A673 (cell line): ENCODE data around the gene SPO11. TPM values are rescaled to one million over a fixed set of nuclear protein-coding genes. Genes with fewer than 3 reads are reported as not detected.

ENCODE experiments used
- BruUV-seq: library from RNA; stranded (reverse); fragments of 400-500 nt; replicated peaks from 2 replicates; lab custom pipeline; 2021; lab: Mats Ljungman, UMichigan
- CTCF ChIA-PET: fragments of 300-600 bp; sonication (Branson Sonifier 250); formaldehyde crosslinking; loops from one replicate; lab custom pipeline; 2022; ENCODE audit warnings: antibody characterized with exemption; lab: Charles Lee
- POLR2A ChIA-PET: fragments of 300-600 bp; sonication (Branson Sonifier 250); formaldehyde crosslinking; loops from one replicate; lab custom pipeline; 2022; ENCODE audit warnings: antibody characterized with exemption; ENCODE audit not compliant: low non-redundant PET; lab: Charles Lee
- DNase-seq: peaks from one replicate; pipeline ENCODE4 v3.0.0-alpha.2; 2015; ENCODE audit warnings: low spot score
- H3K27ac ChIP-seq: fragments of 200-600 bp; sonication (generic); 2 replicates; pipeline ENCODE4 v1.5.1; 2016; ENCODE audit warnings: mixed run types, low read depth, mild to moderate bottlenecking, mixed read lengths, antibody characterized with exemption, low read length; ENCODE audit not compliant: poor library complexity, severe bottlenecking
- H3K27me3 ChIP-seq: fragments of 200-600 bp; sonication (generic); replicated peaks from 2 replicates; pipeline ENCODE4 v1.6.1; 2017; ENCODE audit warnings: mixed run types, low read depth, mild to moderate bottlenecking, mixed read lengths, antibody characterized with exemption, low read length; ENCODE audit not compliant: insufficient read depth, poor library complexity
- H3K36me3 ChIP-seq: fragments of 200-600 bp; sonication (generic); 2 replicates; pipeline ENCODE4 v1.6.1; 2016; ENCODE audit warnings: mixed run types, mild to moderate bottlenecking, mixed read lengths, antibody characterized with exemption, low read length; ENCODE audit not compliant: insufficient read depth, poor library complexity, severe bottlenecking
- H3K4me1 ChIP-seq: fragments of 200-600 bp; sonication (generic); 2 replicates; pipeline ENCODE4 v1.6.1; 2017; ENCODE audit warnings: mixed run types, mild to moderate bottlenecking, mixed read lengths, antibody characterized with exemption, low read length; ENCODE audit not compliant: insufficient read depth, poor library complexity, severe bottlenecking
- H3K4me3 ChIP-seq: fragments of 200-600 bp; sonication (generic); 2 replicates; pipeline ENCODE4 v1.5.1; 2016; ENCODE audit warnings: low read depth, mixed run types, mild to moderate bottlenecking, mixed read lengths, low read length; ENCODE audit not compliant: poor library complexity, severe bottlenecking
- H3K9me3 ChIP-seq: fragments of 200-600 bp; sonication (generic); 2 replicates; pipeline ENCODE4 v1.6.1; 2016; ENCODE audit warnings: mixed run types, low read depth, mild to moderate bottlenecking, mixed read lengths, antibody characterized with exemption, low read length; ENCODE audit not compliant: poor library complexity, severe bottlenecking
- CTCF ChIP-seq: fragments of 300-800, 200-600 bp; sonication (generic); conservative IDR thresholded peaks from 2 replicates; pipeline ENCODE4 v1.5.1; 2017; ENCODE audit warnings: low read depth, mild to moderate bottlenecking, antibody characterized with exemption, low read length, moderate library complexity, mixed read lengths
- EZH2 ChIP-seq: fragments of 200-600 bp; sonication (generic); IDR thresholded peaks from 2 replicates; pipeline ENCODE4 v1.6.1; 2017; ENCODE audit warnings: borderline replicate concordance, low read depth, mild to moderate bottlenecking, mixed read lengths, antibody characterized with exemption, low read length; ENCODE audit not compliant: poor library complexity, severe bottlenecking
- intact Hi-C: fragments of 100-400 bp; cut with micrococcal nuclease; formaldehyde crosslinking; loops from one replicate; pipeline ENCODE4 v1.10.0; 2022; ENCODE audit not compliant: unreplicated experiment
- total RNA-seq: library from RNA; stranded (reverse); gene quantifications from 2 replicates; pipeline ENCODE4 v1.2.3, GENCODE V29; 2021

The SPO11 gene
- total RNA-seq, 1 experiment from 2014 or later, result not detected

- Histone ChIP-seq H3K4me3 (no peak overlapping the region), H3K4me1 (no peaks in the 10 kb centered on the region), H3K9me3 (no peaks in the 10 kb centered on the region), H3K27ac (no peak overlapping the region), H3K36me3 (no peaks in the 10 kb centered on the region), H3K27me3 (peaks cover 49% of the 10 kb centered on the region)
- DNase-seq, result no peak
- no peak for TF ChIP-seq EZH2
- no peak for TF ChIP-seq CTCF
- intact Hi-C loops, result no loop called here
- BruUV-seq, result no TSS peak
- ChIA-PET POLR2A (no interaction called here), CTCF (no interaction called here)
Measured at GRCh38 chr20:57315083-57315975, 14.3 kb upstream of the SPO11 start.

- no peak for TF ChIP-seq EZH2
- TF ChIP-seq CTCF, result no peak
- Histone ChIP-seq H3K9me3 (no peaks in the 10 kb centered on the region), H3K4me1 (no peaks in the 10 kb centered on the region), H3K36me3 (no peaks in the 10 kb centered on the region), H3K27me3 (peaks cover 42% of the 10 kb centered on the region), H3K27ac (no peak overlapping the region), H3K4me3 (no peak overlapping the region)
- BruUV-seq, result no TSS peak
- POLR2A ChIA-PET, result no interaction called here
- intact Hi-C loops, result no loop called here
- no peak for DNase-seq
- CTCF ChIA-PET, result no interaction called here
Measured at GRCh38 chr20:57315976-57316480, 13.6 kb upstream of the SPO11 start.

GRCh38 chr20:57316795-57317201 lies 12.8 kb upstream of the SPO11 start:
- Histone ChIP-seq H3K4me3 (no peak overlapping the region), H3K36me3 (no peaks in the 10 kb centered on the region), H3K27me3 (peaks cover 37% of the 10 kb centered on the region), H3K4me1 (no peaks in the 10 kb centered on the region), H3K27ac (no peak overlapping the region), H3K9me3 (no peaks in the 10 kb centered on the region)
- intact Hi-C loops, result no loop called here
- ChIA-PET POLR2A (no interaction called here), CTCF (no interaction called here)
- BruUV-seq, result no TSS peak
- DNase-seq, result no peak
- TF ChIP-seq CTCF, result no peak
- no peak for TF ChIP-seq EZH2
